WTC11 (cell line): ENCODE data around the gene ARAP1. TPM values are rescaled to one million over a fixed set of nuclear protein-coding genes. Genes with fewer than 3 reads are reported as not detected.

ENCODE experiments used
- ATAC-seq: fragments of 200-7000 bp; cut with Tn5 transposase; 2 replicates; pipeline ENCODE4 v1.10.0; 2021; ENCODE audit warnings: mild to moderate bottlenecking, moderate library complexity
- CTCF ChIA-PET: fragments of 300-600 bp; sonication (Branson Sonifier 250); formaldehyde crosslinking; loops from one replicate; lab custom pipeline; 2021; ENCODE audit warnings: antibody characterized with exemption; lab: Charles Lee
- POLR2A ChIA-PET: fragments of 350-600 bp; sonication (Branson Sonifier 250); formaldehyde crosslinking; loops from one replicate; lab custom pipeline; 2021; ENCODE audit warnings: antibody characterized with exemption; lab: Charles Lee
- DNase-seq: peaks from one replicate; pipeline ENCODE4 v3.0.0; 2021; ENCODE audit warnings: low spot score
- H3K27ac Mint-ChIP-seq: 2 replicates; pipeline ENCODE4 v1.8.0; 2021; ENCODE audit warnings: mixed read lengths
- H3K27me3 Mint-ChIP-seq: 2 replicates; pipeline ENCODE4 v1.8.0; 2021; ENCODE audit warnings: low read depth, mild to moderate bottlenecking, moderate library complexity, mixed read lengths
- H3K36me3 Mint-ChIP-seq: 2 replicates; pipeline ENCODE4 v1.8.0; 2021; ENCODE audit warnings: mixed read lengths
- H3K4me1 Mint-ChIP-seq: 2 replicates; pipeline ENCODE4 v1.8.0; 2022; ENCODE audit warnings: mixed read lengths
- H3K4me3 Mint-ChIP-seq: 2 replicates; pipeline ENCODE4 v1.8.0; 2021; ENCODE audit warnings: mild to moderate bottlenecking, moderate library complexity, mixed read lengths
- H3K9me3 Mint-ChIP-seq: 2 replicates; pipeline ENCODE4 v1.8.0; 2021; ENCODE audit warnings: mixed read lengths
- CBFB ChIP-seq: sonication (generic); formaldehyde crosslinking; IDR thresholded peaks from 2 replicates; pipeline ENCODE4 v1.8.1; 2022; ENCODE audit warnings: mild to moderate bottlenecking, low read depth, missing genetic modification reagents
- E2F5 ChIP-seq: sonication (generic); formaldehyde crosslinking; IDR thresholded peaks from 2 replicates; pipeline ENCODE4 v1.8.1; 2022; ENCODE audit warnings: mild to moderate bottlenecking, moderate library complexity, missing genetic modification reagents
- FOXP1 ChIP-seq: sonication (generic); formaldehyde crosslinking; IDR thresholded peaks from 2 replicates; pipeline ENCODE4 v1.8.0; 2022; ENCODE audit warnings: missing genetic modification reagents, mild to moderate bottlenecking, moderate library complexity, borderline replicate concordance
- GRHL2 ChIP-seq: fragments of 250-450 bp; sonication (Bioruptor Pico); IDR thresholded peaks from 2 replicates; pipeline ENCODE4 v1.8.0; 2022; ENCODE audit warnings: mild to moderate bottlenecking, moderate library complexity; ENCODE audit not compliant: insufficient replicate concordance, severe bottlenecking
- IRF1 ChIP-seq: sonication (generic); formaldehyde crosslinking; IDR thresholded peaks from 2 replicates; pipeline ENCODE4 v1.8.0; 2023; ENCODE audit warnings: missing genetic modification reagents
- OVOL2 ChIP-seq: fragments of 250-450 bp; sonication (Bioruptor Pico); IDR thresholded peaks from 2 replicates; pipeline ENCODE4 v1.9.0; 2021; ENCODE audit warnings: mild to moderate bottlenecking, borderline replicate concordance
- SMAD3 ChIP-seq: sonication (generic); formaldehyde crosslinking; IDR thresholded peaks from 2 replicates; pipeline ENCODE4 v1.8.0; 2022; ENCODE audit warnings: missing genetic modification reagents, mild to moderate bottlenecking, borderline replicate concordance
- ZNF263 ChIP-seq: sonication (generic); formaldehyde crosslinking; IDR thresholded peaks from 2 replicates; pipeline ENCODE4 v1.8.1; 2022; ENCODE audit warnings: low read depth, mild to moderate bottlenecking, moderate library complexity, missing genetic modification reagents
- ZNF317 ChIP-seq: sonication (generic); formaldehyde crosslinking; IDR thresholded peaks from 2 replicates; pipeline ENCODE4 v1.8.1; 2023; ENCODE audit warnings: low read depth, mild to moderate bottlenecking, moderate library complexity, missing genetic modification reagents, borderline replicate concordance
- ZNF423 ChIP-seq: fragments of 250-450 bp; sonication (Bioruptor Pico); IDR thresholded peaks from 2 replicates; pipeline ENCODE4 v2.1.2; 2022; ENCODE audit warnings: mild to moderate bottlenecking, moderate library complexity
- total RNA-seq: library from RNA; stranded (reverse); gene quantifications from 3 replicates; pipeline ENCODE4 v1.2.3, GENCODE V29; 2021
- TF ChIP-seq, protein P1 (sequence below): sonication (generic); formaldehyde crosslinking; IDR thresholded peaks from 2 replicates; pipeline ENCODE4 v1.8.1; 2023; ENCODE audit warnings: mild to moderate bottlenecking, missing genetic modification reagents, moderate library complexity
- TF ChIP-seq, protein P2 (sequence below): fragments of 200-600 bp; IDR thresholded peaks from 2 replicates; pipeline ENCODE4 v1.8.0; 2022; ENCODE audit warnings: antibody characterized with exemption

ARAP1 gene
- total RNA-seq, 1 experiment from 2014 or later: 98.8 TPM

DNA sequence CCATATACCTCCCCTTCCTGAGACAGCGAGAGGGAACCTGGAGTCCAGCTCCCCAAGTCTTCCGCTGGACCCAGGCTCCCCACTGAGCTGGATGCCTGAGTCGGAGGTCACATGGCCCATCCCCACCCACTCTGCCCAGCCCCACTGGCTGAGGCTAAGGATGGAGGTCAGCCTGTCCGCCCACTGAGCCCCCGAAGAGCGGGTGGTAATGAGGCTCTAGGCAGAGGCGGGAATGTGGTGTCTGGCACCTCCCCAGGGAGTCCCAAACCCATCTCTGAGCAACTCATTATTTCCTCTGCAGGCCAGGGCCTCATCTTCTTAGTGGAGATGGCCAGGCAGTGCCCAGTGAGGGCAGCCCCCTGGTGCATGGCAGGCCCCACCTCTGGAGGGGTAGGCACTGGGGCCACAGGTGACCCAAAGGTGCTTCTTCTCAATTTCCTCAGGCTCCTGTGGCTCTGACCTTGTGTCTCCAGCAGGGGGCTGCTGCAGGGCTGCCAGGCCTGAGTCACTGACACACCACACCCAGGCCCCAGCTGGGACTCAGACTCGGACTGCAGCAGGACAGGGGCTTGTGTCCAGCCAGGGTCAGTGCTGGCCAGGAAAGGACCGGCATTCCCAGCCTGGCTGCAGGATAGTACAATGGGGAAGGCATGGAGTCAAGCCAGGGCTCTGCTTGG is 67.8 kb downstream of the ARAP1 start:
- Mint-ChIP-seq H3K4me1 (peaks cover 9% of the 10 kb centered on the region), H3K9me3 (no peaks in the 10 kb centered on the region), H3K4me3 (no peak overlapping the region), H3K27ac (no peak overlapping the region), H3K27me3 (peaks cover 17% of the 10 kb centered on the region), H3K36me3 (peaks cover 3% of the 10 kb centered on the region; the same call in 1 of the 2 replicates)
- ChIA-PET POLR2A (interaction anchor here (0.8 to 1.7 kb wide), 2 partner anchors 85 to 100 kb away, joined by 3 to 4 read pairs; no protein-coding TSS in a partner anchor), CTCF (interaction anchor here (0.6 to 16.5 kb wide), 64 partner anchors 8 to 1562 kb away, joined by 3 to 461 read pairs (median 7); partner anchors contain the start of genes PDE2A and STARD10)
- ATAC-seq (peak; percentile 21), DNase-seq (peak; percentile 48)
- TF ChIP-seq, protein P1, sequence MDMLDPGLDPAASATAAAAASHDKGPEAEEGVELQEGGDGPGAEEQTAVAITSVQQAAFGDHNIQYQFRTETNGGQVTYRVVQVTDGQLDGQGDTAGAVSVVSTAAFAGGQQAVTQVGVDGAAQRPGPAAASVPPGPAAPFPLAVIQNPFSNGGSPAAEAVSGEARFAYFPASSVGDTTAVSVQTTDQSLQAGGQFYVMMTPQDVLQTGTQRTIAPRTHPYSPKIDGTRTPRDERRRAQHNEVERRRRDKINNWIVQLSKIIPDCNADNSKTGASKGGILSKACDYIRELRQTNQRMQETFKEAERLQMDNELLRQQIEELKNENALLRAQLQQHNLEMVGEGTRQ (CRISPR knock-in tag): 0 out of 2 replicates have a peak, but pooled peaks have one; percentile 27
- no peak for TF ChIP-seq ZNF263 (CRISPR knock-in tag)
- TF ChIP-seq FOXP1 (CRISPR knock-in tag): no peak
- peak; percentile 63 for TF ChIP-seq ZNF423 (CRISPR knock-in tag)
- TF ChIP-seq OVOL2: no peak

GRCh38 chr11:72683782-72684200 is 68.4 kb downstream of the ARAP1 start:
- peak; percentile 92 for DNase-seq
- H3K9me3 Mint-ChIP-seq: no peaks in the 10 kb centered on the region
- no peak for TF ChIP-seq E2F5 (CRISPR knock-in tag)
- no peak for TF ChIP-seq ZNF317 (CRISPR knock-in tag)
- TF ChIP-seq CBFB (CRISPR knock-in tag): no peak
- 0 out of 2 replicates have a peak, but pooled peaks have one; percentile 16 for TF ChIP-seq IRF1 (CRISPR knock-in tag)
- TF ChIP-seq, protein P2, sequence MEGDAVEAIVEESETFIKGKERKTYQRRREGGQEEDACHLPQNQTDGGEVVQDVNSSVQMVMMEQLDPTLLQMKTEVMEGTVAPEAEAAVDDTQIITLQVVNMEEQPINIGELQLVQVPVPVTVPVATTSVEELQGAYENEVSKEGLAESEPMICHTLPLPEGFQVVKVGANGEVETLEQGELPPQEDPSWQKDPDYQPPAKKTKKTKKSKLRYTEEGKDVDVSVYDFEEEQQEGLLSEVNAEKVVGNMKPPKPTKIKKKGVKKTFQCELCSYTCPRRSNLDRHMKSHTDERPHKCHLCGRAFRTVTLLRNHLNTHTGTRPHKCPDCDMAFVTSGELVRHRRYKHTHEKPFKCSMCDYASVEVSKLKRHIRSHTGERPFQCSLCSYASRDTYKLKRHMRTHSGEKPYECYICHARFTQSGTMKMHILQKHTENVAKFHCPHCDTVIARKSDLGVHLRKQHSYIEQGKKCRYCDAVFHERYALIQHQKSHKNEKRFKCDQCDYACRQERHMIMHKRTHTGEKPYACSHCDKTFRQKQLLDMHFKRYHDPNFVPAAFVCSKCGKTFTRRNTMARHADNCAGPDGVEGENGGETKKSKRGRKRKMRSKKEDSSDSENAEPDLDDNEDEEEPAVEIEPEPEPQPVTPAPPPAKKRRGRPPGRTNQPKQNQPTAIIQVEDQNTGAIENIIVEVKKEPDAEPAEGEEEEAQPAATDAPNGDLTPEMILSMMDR: peak; percentile 96
- TF ChIP-seq, all 79 proteins: peak for 2
- Mint-ChIP-seq H3K4me1 (peaks cover 9% of the 10 kb centered on the region), H3K36me3 (peaks cover 3% of the 10 kb centered on the region; the same call in 1 of the 2 replicates), H3K4me3 (no peak overlapping the region), H3K27me3 (peaks cover 23% of the 10 kb centered on the region), H3K27ac (no peak overlapping the region)
- CTCF ChIA-PET: interaction anchor here (0.6 to 16.5 kb wide), 59 partner anchors 8 to 686 kb away, joined by 3 to 461 read pairs (median 7); partner anchors contain the start of genes PDE2A and STARD10
- POLR2A ChIA-PET: interaction anchor here (0.8 to 1.7 kb wide), 2 partner anchors 85 to 99 kb away, joined by 3 to 4 read pairs; no protein-coding TSS in a partner anchor
- peak; percentile 80 for ATAC-seq

DNA sequence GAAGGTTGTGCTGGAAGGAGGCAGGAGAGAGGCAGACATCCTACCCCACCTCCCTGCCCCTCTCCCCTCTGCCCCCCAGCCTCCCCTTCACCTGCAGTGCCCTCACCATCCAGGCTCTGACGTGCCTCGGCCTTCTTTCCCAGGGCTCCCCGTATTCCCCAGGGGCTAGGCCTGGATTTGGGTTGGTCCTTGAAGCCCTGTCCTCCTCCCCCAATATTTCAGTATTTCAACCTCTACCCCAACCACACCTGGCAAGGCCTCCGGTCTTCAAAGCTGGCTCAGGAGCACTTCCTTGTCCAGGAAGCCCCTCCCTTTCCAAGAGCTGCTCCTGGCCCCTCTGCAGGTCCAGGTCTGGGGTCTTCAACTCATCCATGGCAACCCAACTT is 69.4 kb downstream of the ARAP1 start:
- POLR2A ChIA-PET: interaction anchor here (1.7 kb wide), 1 partner anchor 84 kb away, joined by 4 read pairs; no protein-coding TSS in a partner anchor

More for the DNA sequence above, 69.4 kb downstream of the ARAP1 start:
- TF ChIP-seq OVOL2 (no peak), SMAD3 (CRISPR knock-in tag) (no peak), GRHL2 (CRISPR knock-in tag) (no peak)
- TF ChIP-seq, protein P1 (CRISPR knock-in tag): no peak
- DNase-seq (no peak), ATAC-seq (no peak)
- CTCF ChIA-PET: interaction anchor here (1.1 to 16.5 kb wide), 17 partner anchors 9 to 236 kb away, joined by 3 to 461 read pairs (median 22); partner anchors contain the start of gene PDE2A
- H3K4me3 Mint-ChIP-seq: no peak overlapping the region
- H3K27ac Mint-ChIP-seq: no peak overlapping the region
- H3K27me3 Mint-ChIP-seq: peaks cover 32% of the 10 kb centered on the region
- peaks cover 13% of the 10 kb centered on the region for H3K4me1 Mint-ChIP-seq
- H3K9me3 Mint-ChIP-seq: no peaks in the 10 kb centered on the region
- peaks cover 3% of the 10 kb centered on the region; the same call in 1 of the 2 replicates for H3K36me3 Mint-ChIP-seq
